Measurements from ENCODE around the gene TPRA1.

GRCh38 chr3:127593178-127593577, 2.6 kb upstream of the TPRA1 start:
- TF ChIP-seq CTCF (IDR thresholded peaks at IDR 0.05) (no peak), POLR2A (IDR thresholded peaks at IDR 0.05) (no peak), EP300 (IDR thresholded peaks at IDR 0.05) (no peak)
